NK-92 treated with Interleukin-12 subunit alpha and Interleukin-12 subunit beta, amount 100 ng/mL, for 24 hours (cell line): ENCODE data around the gene RHO.
"Not testable (repeated sequence)": the region's sequence is repeated elsewhere in the genome, so short reads cannot be mapped to it uniquely, and the experiment has no call there.

Source experiments
- DNase-seq: peaks from one replicate; lab custom pipeline; 2025; lab: John Stamatoyannopoulos, UW

Gene RHO

DNA sequence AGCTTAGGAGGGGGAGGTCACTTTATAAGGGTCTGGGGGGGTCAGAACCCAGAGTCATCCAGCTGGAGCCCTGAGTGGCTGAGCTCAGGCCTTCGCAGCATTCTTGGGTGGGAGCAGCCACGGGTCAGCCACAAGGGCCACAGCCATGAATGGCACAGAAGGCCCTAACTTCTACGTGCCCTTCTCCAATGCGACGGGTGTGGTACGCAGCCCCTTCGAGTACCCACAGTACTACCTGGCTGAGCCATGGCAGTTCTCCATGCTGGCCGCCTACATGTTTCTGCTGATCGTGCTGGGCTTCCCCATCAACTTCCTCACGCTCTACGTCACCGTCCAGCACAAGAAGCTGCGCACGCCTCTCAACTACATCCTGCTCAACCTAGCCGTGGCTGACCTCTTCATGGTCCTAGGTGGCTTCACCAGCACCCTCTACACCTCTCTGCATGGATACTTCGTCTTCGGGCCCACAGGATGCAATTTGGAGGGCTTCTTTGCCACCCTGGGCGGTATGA, at the start of gene RHO:
TSS of gene RHO (plus strand) at position 51 of the 512 bp plus-strand sequence. CDS start at position 146, 95 bp downstream.
- no peak for DNase-seq

GRCh38 chr3:129481225-129481765, 47.1 kb upstream of the RHO start:
- not testable (repeated sequence) for DNase-seq

GRCh38 chr3:129481766-129482332, 46.6 kb upstream of the RHO start:
- peak; percentile 30 for DNase-seq

GRCh38 chr3:129482721-129483120, 45.7 kb upstream of the RHO start:
- no peak for DNase-seq

DNA sequence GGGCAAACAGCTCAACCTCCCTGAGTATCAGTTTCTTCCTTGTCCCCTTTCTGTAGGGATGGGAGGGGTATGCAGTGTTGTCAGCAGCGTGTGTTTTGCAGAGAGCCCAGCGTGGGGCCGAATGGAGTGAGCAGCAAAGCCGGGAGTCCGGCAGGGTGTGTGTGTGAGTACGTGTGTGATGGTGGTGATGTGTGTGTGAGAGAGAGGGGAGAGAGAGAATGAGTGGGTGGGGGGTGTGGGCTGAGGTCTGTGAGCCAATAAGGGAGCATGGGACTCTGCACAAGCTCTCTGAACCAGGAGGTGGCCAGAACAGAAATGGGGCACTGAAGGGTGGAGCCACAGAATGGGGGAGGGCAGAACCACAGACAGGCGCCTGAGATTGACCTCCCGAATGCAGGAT, 44.6 kb upstream of the RHO start:
- DNase-seq: no peak

DNA sequence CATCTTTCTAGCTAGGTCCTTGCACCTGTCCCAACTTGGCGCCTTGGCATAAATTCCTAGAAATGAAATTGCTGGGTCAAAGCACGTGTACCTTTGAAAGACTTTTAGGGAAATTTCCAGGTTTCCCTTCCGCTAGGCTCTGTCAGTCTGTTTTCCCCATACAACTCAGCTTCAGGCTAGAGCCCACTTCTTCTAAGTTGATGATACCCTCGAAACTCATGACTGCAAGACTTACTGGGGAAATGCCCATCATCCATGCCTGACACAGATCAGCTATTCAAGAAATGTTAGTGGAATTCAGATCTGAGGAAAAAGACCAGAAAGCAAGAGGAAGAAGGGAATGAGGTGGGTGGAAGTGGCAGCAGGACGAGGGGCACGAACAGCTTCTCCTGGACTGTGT, 43.3 kb upstream of the RHO start:
- DNase-seq: not testable (repeated sequence)

DNA sequence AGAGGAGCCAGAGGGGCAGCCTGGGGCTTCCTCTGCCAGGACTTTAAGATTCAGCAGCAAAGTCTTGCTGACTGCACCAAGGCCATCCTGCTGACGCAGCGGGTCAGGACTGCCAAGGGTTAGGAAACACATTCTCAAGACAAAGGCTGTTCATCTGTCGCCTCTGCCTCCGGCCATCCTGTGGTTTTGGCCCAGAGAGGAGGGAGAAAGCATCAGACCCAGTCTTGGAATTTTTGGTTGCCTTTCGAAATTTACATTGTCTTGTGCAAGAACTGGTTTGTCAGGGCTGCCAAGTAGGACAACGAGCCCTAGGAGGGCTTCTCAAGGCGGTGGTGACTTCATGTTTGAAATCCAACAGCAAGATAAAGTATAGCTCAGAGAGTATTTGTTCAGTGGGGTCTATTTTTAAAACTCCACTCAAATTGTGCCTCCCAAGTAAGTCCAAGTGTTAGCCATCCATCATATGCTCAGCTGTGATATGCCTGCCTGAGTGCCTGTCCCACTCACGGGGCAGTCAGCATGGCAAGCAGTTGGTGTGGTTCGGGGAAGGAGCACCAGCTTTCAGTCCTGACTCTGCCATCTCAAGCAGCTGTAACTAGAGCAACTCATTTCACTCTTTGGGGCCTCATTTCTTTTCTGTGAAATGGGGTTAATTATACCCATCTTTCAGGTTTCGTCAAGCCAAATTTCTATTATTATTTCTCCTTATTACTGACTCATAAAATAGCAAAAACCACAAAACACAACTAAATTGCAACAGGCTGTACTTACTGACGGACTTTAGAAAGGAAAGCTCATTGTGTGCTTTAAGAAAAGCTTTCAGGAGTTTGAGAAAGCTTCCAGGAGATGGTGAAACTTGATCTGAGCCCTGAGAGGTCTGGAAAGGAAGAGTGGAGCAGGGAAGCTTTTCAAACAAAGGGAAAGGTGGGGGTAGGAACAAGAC, 42.4 kb upstream of the RHO start:
- DNase-seq: peak; percentile 42

GRCh38 chr3:129486664-129487035, 41.8 kb upstream of the RHO start:
- no peak for DNase-seq

DNA sequence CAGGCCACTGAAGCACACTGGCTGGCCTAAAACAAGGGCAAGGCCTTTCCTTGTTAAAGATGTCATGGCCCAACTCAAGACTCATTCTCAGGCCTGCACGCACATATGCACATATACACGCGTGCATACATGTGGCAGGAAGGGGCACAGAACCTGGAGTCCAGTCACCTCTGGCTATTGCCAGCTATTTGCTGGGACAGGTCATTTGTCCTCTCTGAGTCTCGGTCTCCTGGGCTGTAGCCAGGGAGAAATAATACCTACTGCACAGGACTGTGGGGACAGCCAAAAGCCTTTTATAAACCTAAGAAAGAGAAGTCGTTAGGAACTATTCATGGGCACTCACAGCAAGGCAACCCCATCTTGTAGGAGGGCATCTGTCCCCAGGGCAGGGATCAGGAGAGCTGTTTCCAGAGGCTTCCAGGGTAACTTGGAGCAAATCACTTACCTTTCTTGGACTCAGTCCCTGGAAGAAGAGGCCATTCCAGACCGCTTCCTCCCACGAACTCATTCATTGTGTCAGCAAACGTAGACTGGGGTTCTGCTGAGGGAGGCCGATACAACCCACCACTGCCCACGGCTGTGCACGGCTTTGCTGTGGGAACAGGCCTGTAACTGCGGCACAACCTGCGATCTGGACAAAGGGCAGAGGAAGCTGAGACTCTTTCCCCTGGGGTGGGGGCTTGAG, 41.1 kb upstream of the RHO start:
- no peak for DNase-seq

- DNase-seq: not testable (repeated sequence)
Observed at GRCh38 chr3:129487868-129488335, 40.5 kb upstream of the RHO start.

- not testable (repeated sequence) for DNase-seq
Observed at GRCh38 chr3:129489258-129489657, 39.2 kb upstream of the RHO start.

GRCh38 chr3:129490273-129490675, 38.2 kb upstream of the RHO start:
- peak; percentile 47 for DNase-seq

GRCh38 chr3:129491077-129491476, 37.4 kb upstream of the RHO start:
- not testable (repeated sequence) for DNase-seq

DNA sequence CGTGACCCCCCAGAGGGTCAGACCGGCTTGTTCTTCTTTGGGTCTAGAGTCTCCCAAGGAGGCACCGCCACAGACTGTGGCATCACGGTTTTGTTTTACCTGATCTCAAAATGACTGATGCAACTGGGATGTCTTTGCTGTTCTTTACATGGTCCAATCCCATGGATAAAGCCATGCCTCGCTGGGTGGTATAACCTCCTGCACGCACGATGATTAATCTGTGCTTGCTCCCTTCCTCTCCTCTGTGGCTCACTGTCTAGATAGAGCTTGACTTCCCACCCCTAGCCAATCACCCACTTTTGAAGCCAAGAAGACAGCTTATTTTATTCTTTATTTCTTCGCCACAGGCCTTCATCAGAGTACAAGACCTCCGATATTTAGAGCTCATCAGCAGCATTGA, 36.6 kb upstream of the RHO start:
- no peak for DNase-seq

DNA sequence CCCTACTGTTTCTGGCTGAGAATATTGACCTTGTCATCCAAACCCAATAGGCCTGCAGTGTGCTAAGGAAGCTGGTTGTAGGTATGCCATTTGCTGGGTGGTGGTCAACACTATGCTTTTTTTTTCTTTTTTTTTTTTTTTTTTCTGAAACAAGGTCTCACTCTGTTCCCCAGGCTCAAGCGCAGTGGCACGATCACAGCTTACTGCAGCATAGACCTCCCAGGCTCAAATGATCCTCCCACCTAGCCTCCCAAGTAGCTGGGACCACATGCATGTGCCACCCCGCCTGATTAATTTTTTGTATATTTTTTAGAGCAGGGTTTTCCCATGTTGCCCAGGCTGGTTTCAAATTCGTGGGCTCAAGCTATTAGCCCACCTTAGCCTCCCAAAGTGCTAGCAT, 35.7 kb upstream of the RHO start:
- no peak for DNase-seq

DNA sequence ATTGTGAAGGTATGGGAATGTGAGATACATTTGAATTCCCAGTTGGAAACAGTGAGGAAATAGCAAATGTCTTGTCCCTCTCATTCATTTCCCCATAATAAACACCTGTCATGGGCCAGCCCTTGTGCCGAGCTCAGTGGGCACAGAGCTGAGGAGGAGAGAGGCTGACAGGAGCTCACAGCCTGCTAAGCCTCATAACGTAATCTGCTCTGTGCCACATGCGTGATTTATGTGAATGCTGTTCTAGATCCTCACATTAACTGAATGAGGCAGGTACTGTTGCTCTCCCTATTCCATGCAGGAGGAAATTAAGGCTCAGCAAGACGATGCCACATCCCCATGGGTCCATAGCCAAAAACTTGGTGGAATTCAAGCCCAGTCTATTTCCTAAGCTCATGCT, 35.2 kb upstream of the RHO start:
- no peak for DNase-seq

DNA sequence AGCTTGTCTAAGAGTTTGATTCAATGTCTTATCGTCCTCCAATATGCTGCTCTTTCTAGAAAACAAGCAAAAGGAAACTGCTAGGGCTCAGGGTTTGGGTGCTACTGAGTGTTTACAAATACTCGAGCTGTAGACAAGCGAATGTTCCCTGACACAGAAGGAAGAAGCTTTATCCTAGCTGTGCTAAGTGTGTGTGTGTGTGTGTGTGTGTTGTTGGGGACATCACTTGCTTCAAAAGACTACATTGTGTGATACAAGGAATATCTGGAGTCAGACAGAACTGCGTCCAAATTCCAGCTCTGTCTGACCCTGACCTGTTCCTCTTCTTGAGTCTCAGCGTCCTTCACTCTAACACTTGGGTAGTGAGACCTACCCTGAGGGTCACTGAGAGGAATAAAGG, 33.9 kb upstream of the RHO start:
- DNase-seq: not testable (repeated sequence)

DNA sequence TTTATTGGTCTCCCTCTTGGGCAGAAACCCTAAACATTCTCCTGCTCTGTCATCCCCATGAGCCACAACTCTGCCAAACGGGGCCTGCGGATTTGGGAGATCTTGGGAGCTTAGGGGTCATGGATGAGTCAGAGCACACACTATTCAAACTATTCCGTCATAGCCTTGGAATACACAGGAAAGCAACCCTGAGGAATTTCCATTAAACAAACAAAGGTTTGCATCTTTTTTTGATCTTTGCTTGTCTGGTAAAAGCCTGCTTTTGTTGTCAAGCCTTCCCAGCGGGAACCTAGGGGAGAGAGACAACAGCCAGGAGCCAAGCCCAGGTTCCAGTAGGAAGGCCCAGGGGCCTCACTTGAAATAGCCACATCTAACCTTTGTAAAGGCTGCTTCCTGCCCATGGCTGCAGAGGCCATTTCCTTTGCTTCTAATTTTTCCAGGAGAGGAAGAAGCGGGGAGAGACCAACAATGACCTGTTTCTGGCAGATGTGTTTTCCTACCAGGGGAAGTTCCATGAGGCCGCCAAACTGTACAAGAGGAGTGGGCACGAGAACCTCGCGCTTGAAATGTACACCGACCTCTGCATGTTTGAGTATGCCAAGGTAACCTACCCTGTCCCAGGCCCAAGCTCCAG, 33.3 kb upstream of the RHO start:
- DNase-seq: not testable (repeated sequence)

- DNase-seq: not testable (repeated sequence)
Observed at GRCh38 chr3:129497876-129498275, 30.6 kb upstream of the RHO start.

GRCh38 chr3:129498603-129499488, 29.6 kb upstream of the RHO start:
- DNase-seq: not testable (repeated sequence)
